Body of pancreas (tissue), 4 donors: ENCODE data around the gene ADAMTS6. TPM values are rescaled to one million over a fixed set of nuclear protein-coding genes. Genes with fewer than 3 reads are reported as not detected.
A peak's percentile ranks its signal among the peaks of the same experiment; 100 is the strongest.

ENCODE experiments used
- ATAC-seq: fragments of 150-250 bp; one replicate; pipeline ENCODE4 v1.9.1; 2016
- DNase-seq, 4 donors: peaks; one replicate each; pipeline ENCODE4 v3.0.0-alpha.2; 2019
- H3K27ac ChIP-seq, 4 donors: fragments of 200-600 bp; sonication (generic); 1 replicate in 3 of 4; 2 replicates in 1 of 4; pipeline versions ENCODE4 v1.5.1 to v1.6.1; 2016 to 2019; ENCODE audit warnings: mild to moderate bottlenecking in 1 of 4, mixed read lengths in 1 of 4, moderate library complexity in 1 of 4
- H3K27me3 ChIP-seq, 2 donors: fragments of 200-600 bp; sonication (generic); one replicate each; pipeline ENCODE4 v1.6.0; 2016; ENCODE audit warnings: mild to moderate bottlenecking in 1 of 2
- H3K36me3 ChIP-seq, 2 donors: fragments of 200-600 bp; sonication (generic); replicated peaks in 1 of 2; 2 replicates each; pipeline ENCODE4 v1.5.1; 2016; ENCODE audit warnings: low read depth in 2 of 2; ENCODE audit not compliant: insufficient read depth in 1 of 2
- H3K4me1 ChIP-seq: fragments of 200-600 bp; sonication (generic); one replicate; pipeline ENCODE4 v1.6.0; 2016
- H3K4me3 ChIP-seq, 2 donors: fragments of 200-600 bp; sonication (generic); 1 replicate in 1 of 2; 2 replicates in 1 of 2; pipeline ENCODE4 v1.5.1; 2016 to 2019
- H3K9me3 ChIP-seq, 3 donors: fragments of 200-600 bp; sonication (generic); 1 replicate in 2 of 3; 2 replicates in 1 of 3; pipeline ENCODE4 v1.5.1; 2016
- POLR2A ChIP-seq, 3 donors: fragments of 450-650 bp; IDR thresholded peaks; one replicate each; pipeline ENCODE4 v1.6.1; 2016; ENCODE audit warnings: antibody characterized with exemption in 3 of 3, mild to moderate bottlenecking in 2 of 3
- WGBS, 2 donors: methylation state at CpG; one replicate each; pipeline ENCODE4 v1.1.5; 2017; 5-methylcytosine and 5-hydroxymethylcytosine counted together
- intact Hi-C: fragments of 100-400 bp; cut with DNase I; formaldehyde crosslinking; loops from one replicate; pipeline ENCODE4 v1.15.1; 2023
- small RNA-seq: library from RNA; depleted of rRNA; stranded (forward); fragments of <200 nt; gene quantifications from one replicate; pipeline ENCODE3, GENCODE V24; 2016
- total RNA-seq, 2 donors: library from RNA; depleted of rRNA; stranded (reverse); fragments of >200 nt; gene quantifications; one replicate each; pipeline ENCODE4 v1.1.0, GENCODE V29; 2016
- TF ChIP-seq, protein P1 (sequence below), 7 experiments: fragments of 450-650 bp in 4 of 7; fragments of 200-600 bp in 3 of 7; sonication (generic) in 3 of 7; IDR thresholded peaks; one replicate each; pipeline ENCODE4 v1.5.1; 2016 to 2019; ENCODE audit warnings: antibody characterized with exemption in 7 of 7

ADAMTS6 gene
- total RNA-seq, 2 donors from 2014 or later = 0.78 TPM; not detected in 1

DNA sequence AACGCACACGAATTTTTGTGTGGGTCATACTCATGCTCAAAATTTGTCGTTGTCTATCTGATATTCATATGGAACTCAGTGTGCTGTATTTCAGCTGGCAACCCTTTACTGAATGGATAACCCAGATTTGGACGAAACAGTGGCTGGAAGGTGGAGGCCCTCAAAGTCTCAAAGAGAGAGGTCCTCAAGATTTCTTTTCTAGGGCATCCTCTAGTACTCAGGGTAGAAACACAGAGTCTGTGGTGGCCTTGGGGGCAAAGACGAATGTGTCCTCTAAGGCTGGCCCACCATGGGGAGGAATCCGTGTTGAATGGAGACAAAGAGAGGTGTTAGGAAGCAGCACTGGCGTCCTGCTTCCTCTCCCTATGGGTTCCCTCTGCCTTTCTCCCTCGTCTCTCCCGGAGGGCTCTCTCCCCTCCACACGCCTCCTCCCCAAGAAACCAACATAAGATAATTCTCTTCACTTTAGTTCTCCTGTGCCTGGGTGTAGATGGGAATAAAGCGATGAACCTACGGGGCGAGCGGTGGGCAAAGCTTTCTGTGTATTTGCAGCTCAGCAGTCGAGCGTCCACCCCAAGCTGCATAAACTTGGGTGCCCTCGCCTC, 379.2 kb downstream of the ADAMTS6 start:
- H3K27ac ChIP-seq = peak overlapping the region; percentile 47 to 80 (median 67)
- no peak for DNase-seq
- peaks cover 9% of the 10 kb centered on the region for H3K4me1 ChIP-seq

DNA sequence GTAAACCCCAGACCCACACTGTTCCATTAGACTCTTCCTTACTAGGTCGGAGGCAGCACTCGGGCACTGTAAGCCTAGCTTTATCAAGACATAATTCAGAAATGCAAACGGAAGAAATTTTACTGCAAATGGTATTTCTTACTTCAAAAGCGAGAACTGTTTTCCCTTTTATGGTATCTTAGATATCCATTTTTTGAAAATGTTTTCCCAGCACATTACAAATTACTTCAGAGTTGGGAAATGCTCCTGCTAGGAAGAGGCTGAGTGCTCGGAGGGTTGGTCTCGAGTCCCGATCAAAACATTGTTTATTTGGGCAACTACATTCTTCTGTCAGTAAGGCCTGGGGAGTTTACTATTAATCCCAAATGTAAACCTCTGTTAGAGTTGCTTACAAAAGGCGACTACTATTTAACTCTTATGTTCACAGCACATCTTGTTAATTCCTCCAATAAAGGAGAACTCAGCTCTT, 380.1 kb downstream of the ADAMTS6 start:
- H3K4me3 ChIP-seq = no peak overlapping the region
- intact Hi-C loops = no loop called here

More for the DNA sequence above, 379.2 kb downstream of the ADAMTS6 start:
- H3K27me3 ChIP-seq = no peaks in the 10 kb centered on the region
- ATAC-seq = peak; percentile 9
- WGBS, 2 donors = 31 to 44% methylated on average over 17 of the region's 17 CpGs
- no peaks in the 10 kb centered on the region for H3K36me3 ChIP-seq
- no peaks in the 10 kb centered on the region for H3K9me3 ChIP-seq
- intact Hi-C loops = no loop called here
- peak in 2 of 3 donors; percentile 44 to 48 for TF ChIP-seq POLR2A (IDR thresholded peaks at IDR 0.05)
- TF ChIP-seq, protein P1, sequence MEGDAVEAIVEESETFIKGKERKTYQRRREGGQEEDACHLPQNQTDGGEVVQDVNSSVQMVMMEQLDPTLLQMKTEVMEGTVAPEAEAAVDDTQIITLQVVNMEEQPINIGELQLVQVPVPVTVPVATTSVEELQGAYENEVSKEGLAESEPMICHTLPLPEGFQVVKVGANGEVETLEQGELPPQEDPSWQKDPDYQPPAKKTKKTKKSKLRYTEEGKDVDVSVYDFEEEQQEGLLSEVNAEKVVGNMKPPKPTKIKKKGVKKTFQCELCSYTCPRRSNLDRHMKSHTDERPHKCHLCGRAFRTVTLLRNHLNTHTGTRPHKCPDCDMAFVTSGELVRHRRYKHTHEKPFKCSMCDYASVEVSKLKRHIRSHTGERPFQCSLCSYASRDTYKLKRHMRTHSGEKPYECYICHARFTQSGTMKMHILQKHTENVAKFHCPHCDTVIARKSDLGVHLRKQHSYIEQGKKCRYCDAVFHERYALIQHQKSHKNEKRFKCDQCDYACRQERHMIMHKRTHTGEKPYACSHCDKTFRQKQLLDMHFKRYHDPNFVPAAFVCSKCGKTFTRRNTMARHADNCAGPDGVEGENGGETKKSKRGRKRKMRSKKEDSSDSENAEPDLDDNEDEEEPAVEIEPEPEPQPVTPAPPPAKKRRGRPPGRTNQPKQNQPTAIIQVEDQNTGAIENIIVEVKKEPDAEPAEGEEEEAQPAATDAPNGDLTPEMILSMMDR (IDR thresholded peaks at IDR 0.05) = no peak
- H3K4me3 ChIP-seq = peak overlapping the region; percentile 9 to 53

DNA sequence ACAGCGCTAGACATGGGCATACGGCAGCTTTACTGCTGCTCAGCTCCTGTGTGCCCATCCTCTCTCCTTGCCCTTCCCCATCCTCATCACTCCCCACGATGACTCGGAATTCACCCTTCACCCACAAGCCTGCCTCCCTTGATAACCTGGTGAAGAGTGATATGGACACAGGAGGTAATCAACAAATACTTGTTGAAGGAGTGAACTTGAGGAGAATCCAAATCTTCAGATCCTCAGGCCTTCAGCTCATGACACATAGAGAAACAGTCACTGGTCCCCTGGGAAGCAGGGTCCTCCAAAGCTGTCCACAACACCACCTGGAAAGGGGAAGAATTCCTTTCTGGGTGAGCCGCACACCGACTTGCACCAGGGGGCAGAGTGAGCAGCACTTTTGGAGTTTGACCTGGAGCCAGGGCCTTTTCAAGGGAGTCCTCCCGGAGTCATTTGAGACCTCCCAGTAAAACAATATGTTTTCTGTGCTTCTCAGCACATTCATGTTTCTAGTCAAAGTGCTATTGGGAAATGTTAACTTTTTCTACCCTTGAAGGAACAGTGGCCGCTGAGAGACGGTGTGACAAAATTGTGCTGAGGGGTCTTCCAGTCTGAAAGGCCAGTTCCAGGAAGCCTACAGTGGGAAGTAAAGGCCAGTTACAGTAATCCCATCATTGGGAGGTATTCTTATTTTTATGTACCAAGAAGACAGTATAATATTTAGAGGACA, 380.6 kb downstream of the ADAMTS6 start:
- ATAC-seq (peak; percentile 74), DNase-seq (peak; percentile 62 to 75 (median 65))
- peaks cover 9% of the 10 kb centered on the region for H3K4me1 ChIP-seq
- 40 to 43% methylated on average over 9 of the region's 9 CpGs for WGBS, 2 donors
- H3K36me3 ChIP-seq = no peaks in the 10 kb centered on the region
- intact Hi-C loops = no loop called here
- H3K9me3 ChIP-seq = no peaks in the 10 kb centered on the region
- no peak for TF ChIP-seq POLR2A (IDR thresholded peaks at IDR 0.05)
- TF ChIP-seq, protein P1 (IDR thresholded peaks at IDR 0.05) = peak; percentile 36 to 65 (median 58)
- no peak overlapping the region for H3K27ac ChIP-seq
- no peaks in the 10 kb centered on the region for H3K27me3 ChIP-seq
- H3K4me3 ChIP-seq = no peak overlapping the region

More for the DNA sequence above, 380.1 kb downstream of the ADAMTS6 start:
- Histone ChIP-seq H3K4me1 (peaks cover 9% of the 10 kb centered on the region), H3K36me3 (no peaks in the 10 kb centered on the region), H3K27me3 (no peaks in the 10 kb centered on the region), H3K9me3 (no peaks in the 10 kb centered on the region), H3K27ac (no peak overlapping the region)
- ATAC-seq (no peak), DNase-seq (no peak)
- TF ChIP-seq POLR2A (IDR thresholded peaks at IDR 0.05) = no peak
- TF ChIP-seq, protein P1 (IDR thresholded peaks at IDR 0.05) = no peak
- WGBS, 2 donors = 82 to 88% methylated on average over 8 of the region's 8 CpGs

Small RNA genes lying within 50 kb of the gene (small RNA-seq; reads per million reads assigned to genes)
- gene RF00019 = not detected

Other genes starting within 250 kb of the ADAMTS6 start
- 1 to 10 TPM in 1 of 2 donors, not detected in 1; 1.3 TPM for gene CENPK, start 81.2 kb upstream of the ADAMTS6 start, total RNA-seq
- gene PPWD1, start 81.4 kb upstream of the ADAMTS6 start, total RNA-seq = 10 to 100 TPM; 19.1 to 38.7 TPM
- 10 to 100 TPM in 1 of 2 donors, 1 to 10 TPM in 1; 6.2 to 17.5 TPM for gene TRIM23, start 142.4 kb upstream of the ADAMTS6 start, total RNA-seq
- 1 to 10 TPM; 1.0 to 3.6 TPM for gene SHLD3, start 143.1 kb upstream of the ADAMTS6 start, total RNA-seq
- gene TRAPPC13, start 143.1 kb upstream of the ADAMTS6 start, total RNA-seq = 10 to 100 TPM in 1 of 2 donors, 1 to 10 TPM in 1; 5.6 to 10.9 TPM
- 1 to 10 TPM; 3.1 to 3.6 TPM for gene SGTB, start 240.2 kb upstream of the ADAMTS6 start, total RNA-seq
- gene NLN, start 240.3 kb upstream of the ADAMTS6 start, total RNA-seq = 1 to 10 TPM; 2.3 to 8.0 TPM